Measurements from ENCODE around the gene MAPKAP1. TPM values are rescaled to one million over a fixed set of nuclear protein-coding genes. Genes with fewer than 3 reads are reported as not detected.

The MAPKAP1 gene
- total RNA-seq, 1 donor from 2014 or later = 127 TPM

DNA sequence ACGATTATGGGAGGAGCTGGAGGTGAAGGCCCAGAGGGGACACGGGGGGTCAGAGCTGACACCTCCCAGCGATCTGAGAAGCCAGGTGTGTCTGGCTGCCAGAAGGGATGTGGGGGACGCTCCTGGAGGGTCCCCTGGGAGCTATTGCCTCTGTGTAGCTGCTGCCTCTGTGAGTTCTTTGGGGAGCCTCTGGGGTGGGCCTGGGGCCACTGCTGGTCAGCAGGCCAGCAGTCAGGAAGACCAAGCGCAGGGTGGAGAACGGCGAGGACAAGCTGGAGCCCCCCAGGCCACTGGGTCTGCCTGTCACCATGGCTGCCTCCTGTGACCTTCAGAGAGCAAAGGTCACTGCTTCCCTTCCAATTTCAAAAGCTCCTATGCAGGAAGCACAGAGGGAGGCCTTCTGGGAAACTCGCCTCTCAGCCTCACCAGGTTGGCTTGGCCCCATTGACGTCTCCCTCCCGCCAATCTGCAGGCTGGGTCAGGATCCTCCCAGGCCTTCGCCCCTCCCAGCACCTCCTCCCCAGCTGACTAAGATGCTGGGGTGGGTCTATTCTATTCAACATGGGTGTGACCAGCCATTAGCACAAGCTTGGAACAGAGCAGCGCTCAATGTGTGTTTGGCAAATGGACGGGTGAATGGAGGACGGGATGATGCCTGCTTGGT, 319.0 kb downstream of the MAPKAP1 start:
- H3K27ac ChIP-seq (replicated peaks) = no peak overlapping the region
- TF ChIP-seq CTCF (IDR thresholded peaks at IDR 0.05; ENCODE audit: borderline replicate concordance) = no peak
- DNase-seq = no peak
- H3K27me3 ChIP-seq (ENCODE audit: low read depth) = no peaks in the 10 kb centered on the region
- intact Hi-C loops (cut with micrococcal nuclease) = no loop called here
- H3K4me1 ChIP-seq = no peaks in the 10 kb centered on the region
- no peak overlapping the region for H3K4me3 ChIP-seq
- no peaks in the 10 kb centered on the region for H3K36me3 ChIP-seq
- H3K9me3 ChIP-seq (replicated peaks) = no peaks in the 10 kb centered on the region

Other genes with a start within 250 kb of the MAPKAP1 start
- gene PBX3, start 40.2 kb upstream of the MAPKAP1 start, total RNA-seq = 44.2 TPM

Data from left ventricle myocardium inferior (tissue), 1 donor.